ENCODE results near the gene PFKM.
A peak's percentile ranks its signal among the peaks of the same experiment; 100 is the strongest.

The PFKM gene

DNA sequence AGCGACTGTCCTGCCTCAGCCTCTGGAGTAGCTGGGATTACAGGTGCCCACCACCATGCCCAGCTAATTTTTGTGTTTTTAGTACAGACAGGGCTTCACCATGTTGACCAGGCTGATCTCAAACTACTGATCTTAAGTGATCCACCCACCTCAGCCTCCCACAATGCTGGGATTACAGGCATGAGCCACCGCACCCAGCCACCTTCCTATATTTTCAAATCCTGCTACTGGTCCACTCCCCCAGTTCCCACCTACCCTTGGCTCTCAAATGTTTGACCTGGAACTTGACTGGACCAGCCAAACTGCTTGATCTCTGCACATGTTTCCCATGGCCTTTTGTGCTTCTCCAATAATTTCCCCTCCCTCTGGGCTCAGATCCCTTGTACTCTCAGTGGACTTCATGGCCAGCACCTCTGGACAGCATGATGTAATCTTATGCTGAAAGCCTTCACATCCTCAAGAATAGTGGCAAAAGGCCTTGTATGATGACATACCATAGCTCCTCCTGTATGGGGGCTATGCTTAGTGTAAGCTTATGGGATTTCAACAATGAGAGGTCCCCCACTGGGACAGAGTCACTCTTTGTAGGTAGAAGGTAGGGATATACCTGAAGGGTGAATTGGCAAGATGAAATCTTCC, 61.8 kb downstream of the PFKM start:
- DNase-seq: no peak
- no peak for TF ChIP-seq GATA1 (IDR thresholded peaks at IDR 0.05; ENCODE audit: low read depth, low read length)
- TF ChIP-seq POLR2A (IDR thresholded peaks at IDR 0.05; ENCODE audit: low read length): no peak

DNA sequence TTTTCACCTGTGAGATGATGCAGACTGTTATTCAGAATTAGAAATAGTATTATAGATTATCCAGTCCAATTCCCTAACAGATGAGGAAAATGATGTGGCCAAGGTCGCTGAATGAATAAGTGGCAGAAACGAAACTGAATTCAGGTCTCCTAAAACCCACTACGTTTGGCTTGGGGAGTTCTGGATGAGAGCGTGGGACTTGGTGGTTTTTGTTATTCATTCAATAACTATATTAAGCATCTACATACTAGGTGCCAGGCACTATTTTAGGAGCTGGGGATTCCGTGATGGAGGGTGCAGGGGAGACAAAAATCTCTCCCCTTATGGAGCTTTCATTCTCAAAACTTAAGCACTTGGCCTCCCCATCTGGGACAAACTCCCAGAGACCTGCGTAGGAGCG, 63.5 kb downstream of the PFKM start:
- TF ChIP-seq GATA1 (IDR thresholded peaks at IDR 0.05; ENCODE audit: low read depth, low read length) (no peak), POLR2A (IDR thresholded peaks at IDR 0.05; ENCODE audit: low read length) (no peak)
- no peak for DNase-seq

DNA sequence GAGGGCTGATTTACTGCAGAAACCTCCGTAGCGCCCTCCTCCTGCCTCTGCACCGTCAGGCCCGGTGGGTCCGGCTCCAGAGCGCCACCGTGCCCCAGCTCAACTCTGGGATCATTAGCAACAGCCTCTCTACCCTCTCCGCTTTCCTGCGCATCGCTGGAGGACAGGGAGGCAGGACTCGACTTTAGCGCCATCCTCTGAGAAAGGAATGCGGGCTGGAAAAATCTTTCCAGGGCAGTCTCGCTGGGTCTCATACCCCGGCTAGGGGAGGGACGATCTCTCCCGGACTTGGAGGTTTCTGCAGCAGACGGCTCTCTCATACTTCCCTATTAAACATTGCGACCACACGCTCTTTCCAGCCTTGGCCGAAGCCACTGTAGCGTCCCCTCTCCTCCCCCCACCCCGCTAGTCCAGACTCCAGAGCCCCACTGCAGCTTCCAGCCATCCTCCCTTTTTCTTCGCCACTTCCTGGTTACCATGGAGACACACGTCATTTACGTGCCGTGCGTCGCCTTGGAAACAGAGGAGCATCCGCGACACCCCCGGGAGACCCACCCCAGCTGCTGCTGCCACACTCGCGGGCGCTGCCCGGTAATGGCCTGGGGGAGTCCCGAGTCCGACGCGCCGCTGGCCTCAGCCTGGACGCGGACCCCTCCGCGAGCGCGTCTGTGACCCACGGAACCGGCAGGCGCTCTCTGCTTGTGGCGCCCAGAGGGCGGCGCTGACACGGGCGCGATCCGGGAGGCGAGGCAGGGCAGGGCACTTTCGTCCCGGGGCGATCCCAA, 64.1 kb downstream of the PFKM start, which contains the start of gene CCDC184:
TSS of gene CCDC184 (plus strand) at position 554 of the 785 bp plus-strand sequence. CDS start 479 bp downstream, outside the sequence.
- DNase-seq: peak; percentile 51 to 56
- TF ChIP-seq POLR2A (IDR thresholded peaks at IDR 0.05; ENCODE audit: low read length): no peak
- TF ChIP-seq GATA1 (IDR thresholded peaks at IDR 0.05; ENCODE audit: low read depth, low read length): no peak

DNA sequence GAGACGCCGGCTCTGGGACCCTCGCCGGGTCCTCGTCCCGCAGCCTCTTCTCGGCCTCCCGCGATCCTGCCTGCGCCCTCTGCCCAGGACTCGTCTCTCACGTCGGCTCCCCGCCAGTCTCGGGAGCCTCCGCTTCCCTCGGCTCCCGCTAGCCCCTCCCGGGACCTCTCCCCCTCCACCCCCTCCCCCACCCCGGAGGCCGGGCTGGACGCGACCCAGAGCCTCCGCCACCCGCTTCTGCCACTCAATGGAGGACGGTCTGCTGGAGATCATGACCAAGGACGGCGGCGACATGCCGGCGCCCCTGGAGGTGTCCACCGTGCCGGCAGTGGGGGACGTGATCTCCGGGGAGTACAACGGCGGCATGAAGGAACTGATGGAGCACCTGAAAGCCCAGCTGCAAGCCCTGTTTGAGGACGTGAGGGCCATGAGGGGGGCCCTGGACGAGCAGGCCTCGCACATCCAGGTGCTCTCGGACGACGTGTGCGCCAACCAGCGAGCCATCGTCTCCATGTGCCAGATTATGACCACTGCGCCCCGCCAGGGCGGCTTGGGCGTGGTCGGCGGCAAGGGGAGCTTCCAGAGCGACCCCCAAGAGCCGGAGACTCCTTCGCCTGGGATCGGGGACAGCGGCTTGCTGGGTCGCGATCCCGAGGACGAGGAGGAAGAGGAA, 64.8 kb downstream of the PFKM start:
- DNase-seq: no peak
- TF ChIP-seq POLR2A (IDR thresholded peaks at IDR 0.05; ENCODE audit: low read length) (no peak), GATA1 (IDR thresholded peaks at IDR 0.05; ENCODE audit: low read depth, low read length) (no peak)

DNA sequence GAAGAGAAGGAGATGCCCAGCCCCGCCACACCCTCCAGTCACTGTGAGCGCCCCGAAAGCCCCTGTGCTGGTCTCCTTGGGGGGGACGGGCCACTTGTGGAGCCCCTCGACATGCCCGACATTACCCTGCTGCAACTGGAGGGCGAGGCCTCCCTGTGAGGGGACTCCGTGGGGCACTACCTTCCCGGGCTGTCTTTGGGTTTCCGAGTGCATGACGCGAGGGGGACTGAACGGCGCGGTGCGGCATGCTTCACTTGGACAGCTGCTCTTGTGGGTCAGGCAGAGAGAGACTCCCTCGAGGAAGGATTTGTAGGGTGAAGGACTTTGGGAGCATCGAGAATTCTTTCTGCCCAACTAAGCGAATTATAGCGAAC, 65.4 kb downstream of the PFKM start:
- TF ChIP-seq POLR2A (IDR thresholded peaks at IDR 0.05; ENCODE audit: low read length): no peak
- no peak for TF ChIP-seq GATA1 (IDR thresholded peaks at IDR 0.05; ENCODE audit: low read depth, low read length)
- no peak for DNase-seq

DNA sequence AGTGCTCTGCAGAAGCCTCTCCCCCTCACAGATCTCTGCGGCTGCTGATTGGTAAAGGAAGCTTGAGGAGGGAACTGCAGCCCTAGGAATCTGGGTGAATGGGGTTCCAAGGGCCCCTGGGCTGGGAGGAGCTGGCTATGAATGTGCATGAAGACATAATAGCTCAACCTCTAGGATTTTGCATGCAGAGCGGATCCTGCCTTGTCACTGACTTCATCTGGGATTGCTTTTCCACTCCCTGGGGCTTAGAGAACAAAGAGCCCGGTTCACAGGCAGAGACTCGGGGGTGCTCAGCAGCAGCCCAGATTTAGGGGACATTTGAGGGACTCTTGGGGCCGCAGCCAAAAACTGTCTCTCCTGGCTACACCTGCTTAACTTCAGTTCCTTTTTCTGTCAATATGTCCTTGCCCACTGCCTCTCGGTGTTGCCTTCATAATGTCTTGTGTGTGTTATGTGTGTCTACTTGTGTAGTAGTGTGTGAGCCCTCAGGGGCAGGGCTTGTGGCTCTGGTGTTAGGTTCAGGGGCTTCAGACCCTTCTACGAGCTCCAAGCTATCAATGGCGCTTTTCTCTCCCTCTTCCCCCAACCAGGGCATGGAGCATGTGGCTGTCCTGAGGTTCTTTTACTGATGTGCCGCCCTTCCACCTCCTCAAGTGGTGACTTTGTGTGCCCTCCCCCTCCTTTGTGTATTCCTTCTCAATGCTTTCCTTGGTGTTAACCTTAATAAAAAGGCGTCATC, 66.2 kb downstream of the PFKM start:
- no peak for DNase-seq
- TF ChIP-seq POLR2A (IDR thresholded peaks at IDR 0.05; ENCODE audit: low read length) (no peak), GATA1 (IDR thresholded peaks at IDR 0.05; ENCODE audit: low read depth, low read length) (no peak)

DNA sequence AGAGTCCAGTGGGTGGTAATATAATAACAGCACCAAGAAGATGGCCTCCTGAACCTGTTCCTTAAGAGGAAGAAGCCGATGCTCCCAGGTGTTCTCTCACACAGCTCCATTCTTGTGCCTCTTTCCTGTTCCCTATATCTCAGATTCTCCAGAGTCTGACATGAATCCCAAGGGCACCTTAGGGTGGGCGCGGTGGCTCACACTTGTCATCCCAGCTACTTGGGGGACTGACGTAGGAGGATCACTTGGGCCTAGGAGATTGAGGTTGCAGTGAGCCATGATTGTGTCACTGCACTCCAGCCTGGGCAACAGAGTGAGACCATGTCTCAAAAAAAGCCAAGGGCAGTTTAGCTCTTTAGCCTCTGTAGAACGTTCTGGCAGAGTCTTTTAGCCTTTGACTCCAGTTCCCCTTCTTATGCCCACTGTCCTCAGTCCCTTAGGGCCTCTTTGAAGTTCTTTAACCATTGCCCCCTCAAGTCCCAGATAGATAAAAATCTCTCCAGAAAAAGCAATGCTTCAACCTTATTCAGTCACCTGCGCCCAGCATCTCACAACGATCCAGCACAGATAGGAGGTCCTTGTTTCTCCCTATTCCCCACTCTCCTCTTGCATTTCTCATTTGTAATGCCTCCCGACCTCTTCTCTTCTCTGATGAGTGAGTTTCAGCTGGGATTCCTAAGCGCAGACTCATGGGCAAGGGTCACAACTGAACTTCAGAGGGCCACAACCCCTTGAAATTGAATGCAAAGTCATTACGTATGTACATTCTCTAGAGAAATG, 68.9 kb downstream of the PFKM start:
- DNase-seq: no peak
- no peak for TF ChIP-seq GATA1 (IDR thresholded peaks at IDR 0.05; ENCODE audit: low read depth, low read length)
- no peak for TF ChIP-seq POLR2A (IDR thresholded peaks at IDR 0.05; ENCODE audit: low read length)

DNA sequence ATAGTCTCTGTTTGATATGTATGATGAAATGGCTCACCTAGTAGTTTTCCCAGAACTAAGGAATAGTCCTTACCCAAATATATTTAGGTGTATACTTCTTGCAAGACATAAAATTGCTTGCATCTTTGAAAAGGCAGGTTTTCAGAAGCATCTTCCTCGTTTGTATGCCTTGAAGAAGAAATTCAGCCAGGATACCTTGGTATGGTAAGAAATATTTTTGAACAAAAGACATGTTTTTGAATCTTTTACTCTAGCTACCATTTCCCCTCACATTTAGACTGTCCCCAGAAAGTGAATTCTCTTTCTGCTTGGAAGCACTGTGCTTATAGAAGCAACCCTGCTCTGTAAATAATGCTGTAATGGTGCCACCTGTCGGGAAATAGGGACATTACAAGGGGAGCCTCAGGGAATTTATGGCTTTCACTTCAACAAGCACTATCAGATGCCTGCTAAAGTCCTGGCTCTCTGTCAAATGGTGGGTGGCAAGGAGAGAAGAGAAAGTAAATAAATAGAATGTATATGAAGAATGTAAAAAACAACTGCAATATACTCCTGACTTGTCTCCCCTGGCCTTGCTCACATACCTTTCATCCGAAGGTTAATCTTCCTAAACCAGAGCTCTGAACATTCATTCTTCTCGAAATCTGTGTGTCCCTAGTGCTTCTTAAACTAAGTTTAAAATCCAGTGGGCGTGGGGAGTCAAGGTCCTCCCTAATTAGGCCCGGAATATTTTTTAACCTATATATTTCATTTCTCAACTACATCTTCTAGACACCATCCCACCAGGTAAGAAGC, 70.4 kb downstream of the PFKM start:
- DNase-seq: peak; percentile 71 to 87
- no peak for TF ChIP-seq POLR2A (IDR thresholded peaks at IDR 0.05; ENCODE audit: low read length)
- no peak for TF ChIP-seq GATA1 (IDR thresholded peaks at IDR 0.05; ENCODE audit: low read depth, low read length)

DNA sequence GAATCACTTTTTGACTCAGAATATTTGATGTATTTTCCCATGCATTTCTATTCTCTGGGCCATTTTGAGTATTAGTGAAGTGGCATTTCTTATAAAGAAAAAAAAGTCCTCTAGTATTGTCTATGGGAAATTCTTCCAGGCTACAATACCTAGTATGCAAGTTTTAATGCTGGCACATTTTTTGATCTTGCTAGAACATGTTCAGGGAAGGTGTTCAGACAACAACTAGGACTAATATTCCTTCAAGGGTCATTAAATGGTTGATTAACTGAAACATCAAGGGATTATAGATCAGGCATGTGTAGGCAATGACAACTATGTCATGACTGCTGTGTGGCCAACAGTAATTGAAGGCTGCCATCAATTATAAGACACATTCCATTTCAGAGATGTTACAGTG, 71.9 kb downstream of the PFKM start:
- no peak for DNase-seq
- TF ChIP-seq POLR2A (IDR thresholded peaks at IDR 0.05; ENCODE audit: low read length) (no peak), GATA1 (IDR thresholded peaks at IDR 0.05; ENCODE audit: low read depth, low read length) (no peak)

DNA sequence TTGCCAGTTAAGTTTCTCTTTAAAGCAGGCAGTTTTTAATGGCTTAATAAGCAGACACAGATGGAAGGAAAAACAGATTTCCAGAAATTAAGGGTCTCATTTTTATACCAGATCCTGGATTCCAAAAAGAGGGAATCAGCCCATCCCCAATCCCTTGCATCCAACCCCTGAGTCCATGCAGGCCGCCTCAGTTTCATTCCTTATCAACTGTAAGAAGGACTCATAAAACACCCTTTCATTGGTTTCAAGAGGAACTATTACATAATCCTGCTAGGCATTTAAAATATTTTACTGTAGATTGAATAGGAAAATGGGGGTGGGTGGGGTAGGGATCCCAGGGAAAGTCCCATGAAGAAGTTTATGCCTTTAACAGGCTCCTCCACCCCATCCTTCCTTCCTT, 73.7 kb downstream of the PFKM start:
- DNase-seq: no peak
- TF ChIP-seq POLR2A (IDR thresholded peaks at IDR 0.05; ENCODE audit: low read length): no peak
- TF ChIP-seq GATA1 (IDR thresholded peaks at IDR 0.05; ENCODE audit: low read depth, low read length): no peak

DNA sequence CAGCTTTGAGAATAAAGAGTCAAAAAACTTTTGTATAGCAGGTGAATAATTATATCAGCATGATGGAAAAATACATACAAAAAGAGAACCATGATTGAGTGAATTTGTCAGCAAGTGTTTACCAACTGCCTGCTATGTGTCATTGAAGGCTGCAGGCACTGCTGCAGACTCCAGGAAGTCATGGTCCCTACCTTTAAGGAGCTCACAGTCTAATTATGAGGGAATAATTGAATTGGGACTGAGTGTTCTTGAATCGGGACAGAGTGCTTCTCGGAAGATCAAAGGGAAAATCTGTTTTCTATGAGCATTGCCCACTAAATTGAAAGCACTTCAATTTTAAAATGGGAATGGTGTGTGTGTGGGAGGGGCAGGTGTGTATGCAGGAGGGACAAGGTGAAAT, 74.5 kb downstream of the PFKM start:
- TF ChIP-seq GATA1 (IDR thresholded peaks at IDR 0.05; ENCODE audit: low read depth, low read length) (no peak), POLR2A (IDR thresholded peaks at IDR 0.05; ENCODE audit: low read length) (no peak)
- no peak for DNase-seq

DNA sequence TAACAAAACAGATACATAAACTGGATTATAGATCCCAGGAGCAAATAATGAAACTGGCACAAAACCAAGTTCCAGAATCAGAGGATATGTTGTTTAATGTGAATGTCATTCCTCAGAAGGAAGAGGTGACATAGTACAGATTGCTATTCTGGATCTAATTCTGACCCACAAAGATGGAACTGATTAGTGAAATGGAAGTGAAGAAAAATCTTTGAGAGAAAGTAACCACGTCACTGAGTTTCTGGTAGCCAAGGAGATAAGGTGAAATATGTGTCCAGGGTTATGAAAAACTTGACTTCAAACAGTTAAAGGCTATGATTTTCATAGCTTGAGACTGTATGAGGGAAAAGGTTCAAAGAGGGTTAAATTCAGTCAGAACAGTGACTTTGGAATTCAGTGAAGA, 75.6 kb downstream of the PFKM start:
- no peak for DNase-seq
- TF ChIP-seq POLR2A (IDR thresholded peaks at IDR 0.05; ENCODE audit: low read length) (no peak), GATA1 (IDR thresholded peaks at IDR 0.05; ENCODE audit: low read depth, low read length) (no peak)

Measured in erythroblast (primary cell).